ENCODE data around the gene EIF3B. TPM values are rescaled to one million over a fixed set of nuclear protein-coding genes. Genes with fewer than 3 reads are reported as not detected.

EIF3B gene
- total and polyA plus RNA-seq, 9 of the 15 experiments (the other 6 are each of a cell fraction or from before 2014, with no cell fraction given) = 25.9 to 494 (median 357) TPM

DNA sequence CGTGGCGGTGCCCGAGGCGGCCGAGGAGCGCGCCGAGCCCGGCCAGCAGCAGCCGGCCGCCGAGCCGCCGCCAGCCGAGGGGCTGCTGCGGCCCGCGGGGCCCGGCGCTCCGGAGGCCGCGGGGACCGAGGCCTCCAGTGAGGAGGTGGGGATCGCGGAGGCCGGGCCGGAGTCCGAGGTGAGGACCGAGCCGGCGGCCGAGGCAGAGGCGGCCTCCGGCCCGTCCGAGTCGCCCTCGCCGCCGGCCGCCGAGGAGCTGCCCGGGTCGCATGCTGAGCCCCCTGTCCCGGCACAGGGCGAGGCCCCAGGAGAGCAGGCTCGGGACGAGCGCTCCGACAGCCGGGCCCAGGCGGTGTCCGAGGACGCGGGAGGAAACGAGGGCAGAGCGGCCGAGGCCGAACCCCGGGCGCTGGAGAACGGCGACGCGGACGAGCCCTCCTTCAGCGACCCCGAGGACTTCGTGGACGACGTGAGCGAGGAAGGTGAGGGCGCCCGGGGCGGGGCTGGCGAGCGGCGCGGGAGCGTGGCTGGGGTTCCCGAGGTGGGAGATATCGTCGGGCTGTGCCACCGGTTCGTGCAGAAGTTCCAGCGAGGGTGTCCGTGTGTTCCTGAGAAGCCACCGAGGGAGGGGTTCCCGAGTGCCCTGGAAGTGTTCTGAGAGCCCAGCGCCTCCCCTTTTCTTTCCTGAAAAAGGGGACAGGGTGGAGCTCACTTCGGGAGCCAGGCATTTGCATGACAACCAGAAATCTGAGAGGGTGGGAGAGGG lies 495 bp downstream of the EIF3B start (continued):
- TF ChIP-seq, protein P1, sequence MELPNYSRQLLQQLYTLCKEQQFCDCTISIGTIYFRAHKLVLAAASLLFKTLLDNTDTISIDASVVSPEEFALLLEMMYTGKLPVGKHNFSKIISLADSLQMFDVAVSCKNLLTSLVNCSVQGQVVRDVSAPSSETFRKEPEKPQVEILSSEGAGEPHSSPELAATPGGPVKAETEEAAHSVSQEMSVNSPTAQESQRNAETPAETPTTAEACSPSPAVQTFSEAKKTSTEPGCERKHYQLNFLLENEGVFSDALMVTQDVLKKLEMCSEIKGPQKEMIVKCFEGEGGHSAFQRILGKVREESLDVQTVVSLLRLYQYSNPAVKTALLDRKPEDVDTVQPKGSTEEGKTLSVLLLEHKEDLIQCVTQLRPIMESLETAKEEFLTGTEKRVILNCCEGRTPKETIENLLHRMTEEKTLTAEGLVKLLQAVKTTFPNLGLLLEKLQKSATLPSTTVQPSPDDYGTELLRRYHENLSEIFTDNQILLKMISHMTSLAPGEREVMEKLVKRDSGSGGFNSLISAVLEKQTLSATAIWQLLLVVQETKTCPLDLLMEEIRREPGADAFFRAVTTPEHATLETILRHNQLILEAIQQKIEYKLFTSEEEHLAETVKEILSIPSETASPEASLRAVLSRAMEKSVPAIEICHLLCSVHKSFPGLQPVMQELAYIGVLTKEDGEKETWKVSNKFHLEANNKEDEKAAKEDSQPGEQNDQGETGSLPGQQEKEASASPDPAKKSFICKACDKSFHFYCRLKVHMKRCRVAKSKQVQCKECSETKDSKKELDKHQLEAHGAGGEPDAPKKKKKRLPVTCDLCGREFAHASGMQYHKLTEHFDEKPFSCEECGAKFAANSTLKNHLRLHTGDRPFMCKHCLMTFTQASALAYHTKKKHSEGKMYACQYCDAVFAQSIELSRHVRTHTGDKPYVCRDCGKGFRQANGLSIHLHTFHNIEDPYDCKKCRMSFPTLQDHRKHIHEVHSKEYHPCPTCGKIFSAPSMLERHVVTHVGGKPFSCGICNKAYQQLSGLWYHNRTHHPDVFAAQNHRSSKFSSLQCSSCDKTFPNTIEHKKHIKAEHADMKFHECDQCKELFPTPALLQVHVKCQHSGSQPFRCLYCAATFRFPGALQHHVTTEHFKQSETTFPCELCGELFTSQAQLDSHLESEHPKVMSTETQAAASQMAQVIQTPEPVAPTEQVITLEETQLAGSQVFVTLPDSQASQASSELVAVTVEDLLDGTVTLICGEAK (IDR thresholded peaks at IDR 0.05) = peak; percentile 48; the same call in 1 of the 2 replicates
- TF ChIP-seq, protein P1 (CRISPR knock-in tag; IDR thresholded peaks at IDR 0.05) = no peak
- TF ChIP-seq IRF9 (tag; IDR thresholded peaks at IDR 0.05) (no peak), ZFP91 (CRISPR knock-in tag; IDR thresholded peaks at IDR 0.05) (no peak), CC2D1A (IDR thresholded peaks at IDR 0.05) (no peak), ETV5 (CRISPR knock-in tag; IDR thresholded peaks at IDR 0.05; ENCODE audit: low read depth) (no peak), YY1 (IDR thresholded peaks at IDR 0.05; ENCODE audit: borderline replicate concordance in 1 of 3, control insufficient read depth in 1 of 3, extremely low read depth in 1 of 3, insufficient read depth in 3 of 3, insufficient read length in 1 of 3, insufficient replicate concordance in 2 of 3, low read depth in 1 of 3, low read length in 2 of 3) (peak in 1 of 3 experiments; percentile 16), SIN3B (IDR thresholded peaks at IDR 0.05; ENCODE audit: low read depth) (0 out of 2 replicates have a peak, but pooled peaks have one; percentile 66), ZNF668 (CRISPR knock-in tag; IDR thresholded peaks at IDR 0.05) (no peak), SMARCC2 (IDR thresholded peaks at IDR 0.05; ENCODE audit: low read depth) (no peak)
- TF ChIP-seq, protein P2, sequence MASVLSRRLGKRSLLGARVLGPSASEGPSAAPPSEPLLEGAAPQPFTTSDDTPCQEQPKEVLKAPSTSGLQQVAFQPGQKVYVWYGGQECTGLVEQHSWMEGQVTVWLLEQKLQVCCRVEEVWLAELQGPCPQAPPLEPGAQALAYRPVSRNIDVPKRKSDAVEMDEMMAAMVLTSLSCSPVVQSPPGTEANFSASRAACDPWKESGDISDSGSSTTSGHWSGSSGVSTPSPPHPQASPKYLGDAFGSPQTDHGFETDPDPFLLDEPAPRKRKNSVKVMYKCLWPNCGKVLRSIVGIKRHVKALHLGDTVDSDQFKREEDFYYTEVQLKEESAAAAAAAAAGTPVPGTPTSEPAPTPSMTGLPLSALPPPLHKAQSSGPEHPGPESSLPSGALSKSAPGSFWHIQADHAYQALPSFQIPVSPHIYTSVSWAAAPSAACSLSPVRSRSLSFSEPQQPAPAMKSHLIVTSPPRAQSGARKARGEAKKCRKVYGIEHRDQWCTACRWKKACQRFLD (CRISPR knock-in tag; IDR thresholded peaks at IDR 0.05) = no peak

All from K562 (cell line).